GM12878 (cell line): ENCODE results near the gene ZNF331. TPM values are rescaled to one million over a fixed set of nuclear protein-coding genes. Genes with fewer than 3 reads are reported as not detected.
A peak's percentile ranks its signal among the peaks of the same experiment; 100 is the strongest.

Experiments
- ATAC-seq: fragments of 200-7000 bp; cut with Tn5 transposase; 3 replicates; pipeline ENCODE4 v1.9.1; 2020; ENCODE audit warnings: mild to moderate bottlenecking, moderate library complexity
- BruUV-seq: library from RNA; stranded (reverse); fragments of 400-500 nt; replicated peaks from 2 replicates; lab custom pipeline; 2021; lab: Mats Ljungman, UMichigan
- CTCF ChIA-PET: fragments of 300-600 bp; sonication (Branson Sonifier 250); formaldehyde crosslinking; extraction: SDS; loops from one replicate; lab custom pipeline; 2021; ENCODE audit warnings: inconsistent platforms; lab: Yijun Ruan, JAX
- POLR2A ChIA-PET: fragments of 350-600 bp; formaldehyde crosslinking; extraction: SDS; loops from one replicate; lab custom pipeline; 2021; ENCODE audit warnings: inconsistent platforms; lab: Charles Lee
- RAD21 ChIA-PET: fragments of 300-600 bp; sonication (Branson Sonifier 250); formaldehyde crosslinking; loops from one replicate; lab custom pipeline; 2023; ENCODE audit warnings: antibody characterized with exemption; ENCODE audit not compliant: unreplicated experiment; lab: Charles Lee
- SMC1A ChIA-PET: fragments of 300-600 bp; sonication (Branson Sonifier 250); formaldehyde crosslinking; loops from one replicate; lab custom pipeline; 2023; ENCODE audit not compliant: unreplicated experiment, uncharacterized antibody; lab: Charles Lee
- DNase-seq: peaks from one replicate; pipeline ENCODE4 v3.0.0-alpha.2; 2011; ENCODE audit warnings: low read depth, low spot score
- FAIRE-seq: peaks from 3 replicates; lab custom pipeline; 2011; peaks lifted over from hg19 to GRCh38; lab: Jason Lieb, UNC
- H2AFZ ChIP-seq: 2 replicates; pipeline ENCODE4 v1.6.0; 2011; ENCODE audit warnings: low read depth, low read length, control low read depth; ENCODE audit not compliant: control insufficient read depth
- H3K27ac ChIP-seq: 2 replicates; pipeline ENCODE4 v1.5.1; 2011; ENCODE audit warnings: control low read depth; ENCODE audit not compliant: control insufficient read depth, insufficient read depth
- H3K27me3 ChIP-seq, 2 experiments: replicated peaks in 1 of 2; 2 replicates each; pipeline versions ENCODE4 v1.6.0 to v1.6.1; 2011; ENCODE audit warnings: low read length in 1 of 2; ENCODE audit not compliant: control insufficient read depth in 2 of 2, insufficient read depth in 2 of 2
- H3K36me3 ChIP-seq, 2 experiments: 2 replicates each; pipeline ENCODE4 v1.5.1; 2011; ENCODE audit warnings: low read length in 1 of 2; ENCODE audit not compliant: control insufficient read depth in 2 of 2, insufficient read depth in 2 of 2
- H3K4me1 ChIP-seq: 2 replicates; pipeline ENCODE4 v1.6.1; 2011; ENCODE audit warnings: mild to moderate bottlenecking, low read length, moderate library complexity, mixed read lengths; ENCODE audit not compliant: control insufficient read depth, insufficient read depth
- H3K4me2 ChIP-seq: 2 replicates; pipeline ENCODE4 v1.6.0; 2011; ENCODE audit warnings: control low read depth; ENCODE audit not compliant: control insufficient read depth, insufficient read depth
- H3K4me3 ChIP-seq: fragments of 200-600 bp; sonication (generic); 2 replicates; pipeline ENCODE4 v1.5.1; 2016
- H3K79me2 ChIP-seq: 2 replicates; pipeline ENCODE4 v1.6.0; 2011; ENCODE audit warnings: low read length; ENCODE audit not compliant: control insufficient read depth, insufficient read depth
- H3K9ac ChIP-seq: 2 replicates; pipeline ENCODE4 v1.8.0; 2011; ENCODE audit warnings: low read length, control low read depth, mixed read lengths; ENCODE audit not compliant: control insufficient read depth, insufficient read depth
- H3K9me3 ChIP-seq: replicated peaks from 3 replicates; pipeline ENCODE4 v1.5.1; 2011; ENCODE audit warnings: mild to moderate bottlenecking, low read length; ENCODE audit not compliant: control insufficient read depth, insufficient read depth
- H4K20me1 ChIP-seq: 2 replicates; pipeline ENCODE4 v1.6.0; 2011; ENCODE audit not compliant: control insufficient read depth, insufficient read depth
- ATF7 ChIP-seq: fragments of 450-650 bp; IDR thresholded peaks from 2 replicates; pipeline ENCODE4 v1.6.1; 2016; ENCODE audit warnings: low read depth, mild to moderate bottlenecking
- CBX3 ChIP-seq: fragments of 200-600 bp; sonication (generic); IDR thresholded peaks from 2 replicates; pipeline ENCODE4 v1.6.1; 2016; ENCODE audit warnings: low read depth, borderline replicate concordance
- CEBPB ChIP-seq, 2 experiments: fragments of 150-350 bp in 1 of 2; IDR thresholded peaks; 2 replicates each; pipeline ENCODE4 v1.6.1; 2012 to 2014; ENCODE audit warnings: low read depth in 2 of 2, low read length in 2 of 2, borderline replicate concordance in 1 of 2, inconsistent platforms in 1 of 2
- EGR1 ChIP-seq, 2 experiments: IDR thresholded peaks; 1 replicate in 1 of 2; 2 replicates in 1 of 2; pipeline ENCODE4 v1.6.1; 2011 to 2012; ENCODE audit warnings: low read depth in 2 of 2, low read length in 2 of 2, borderline replicate concordance in 1 of 2, mild to moderate bottlenecking in 1 of 2, moderate library complexity in 1 of 2
- ESRRA ChIP-seq: IDR thresholded peaks from 2 replicates; pipeline ENCODE4 v1.6.1; 2012; ENCODE audit warnings: mild to moderate bottlenecking, low read length, improper control_type of control experiment
- FOXK2 ChIP-seq: fragments of 450-650 bp; IDR thresholded peaks from 2 replicates; pipeline ENCODE4 v1.6.1; 2017; ENCODE audit warnings: mild to moderate bottlenecking, moderate library complexity
- MAX ChIP-seq: IDR thresholded peaks from 2 replicates; pipeline ENCODE4 v1.6.1; 2012; ENCODE audit warnings: low read depth, low read length, improper control_type of control experiment
- MTA3 ChIP-seq: IDR thresholded peaks from 2 replicates; pipeline ENCODE4 v1.6.1; 2012; ENCODE audit warnings: low read length, inconsistent platforms, borderline replicate concordance
- PML ChIP-seq: IDR thresholded peaks from 2 replicates; pipeline ENCODE4 v1.6.1; 2012; ENCODE audit warnings: low read length, inconsistent platforms
- SMAD1 ChIP-seq: fragments of 450-650 bp; IDR thresholded peaks from 2 replicates; pipeline ENCODE4 v1.6.1; 2018; ENCODE audit warnings: mild to moderate bottlenecking, low read depth; ENCODE audit not compliant: partially characterized antibody
- SREBF1 ChIP-seq: IDR thresholded peaks from 2 replicates; pipeline ENCODE4 v1.6.1; 2012; ENCODE audit warnings: mild to moderate bottlenecking, low read length
- YBX1 ChIP-seq: fragments of 450-650 bp; IDR thresholded peaks from 2 replicates; pipeline ENCODE4 v1.6.1; 2016; ENCODE audit warnings: antibody characterized with exemption
- ZNF687 ChIP-seq: fragments of 450-650 bp; IDR thresholded peaks from 2 replicates; pipeline ENCODE4 v1.6.1; 2017; ENCODE audit warnings: mild to moderate bottlenecking, moderate library complexity
- WGBS: methylation state at CpG from one replicate; pipeline ENCODE4 v1.1.6; 2016; ENCODE audit warnings: low lambda C conversion rate; ENCODE audit not compliant: insufficient replicate concordance, insufficient coverage; ENCODE audit errors: missing lambda C conversion rate; 5-methylcytosine and 5-hydroxymethylcytosine counted together
- in situ Hi-C: fragments of 300-500 bp; cut with MboI; formaldehyde crosslinking; loops from 9 replicates; pipeline ENCODE4 v1.14.3; 2018; ENCODE audit warnings: mixed read lengths
- intact Hi-C: fragments of 100-400 bp; cut with micrococcal nuclease; formaldehyde crosslinking; loops from one replicate; pipeline ENCODE4 v1.14.2; 2022; ENCODE audit not compliant: unreplicated experiment
- polyA plus RNA-seq, 11 experiments: library from polyadenylated mRNA; depleted of rRNA in 4 of 11; unstranded in 6 of 11; stranded (reverse) in 5 of 11; fragments of >200 nt; fragmentation: Nextera tagmentation in 4 of 11; fragmentation: Illumina TruSeq in 1 of 11; extraction: Ambion mirVana in 4 of 11; extraction: Trizol in 1 of 11; gene quantifications; 1 replicate in 1 of 11; 2 replicates in 10 of 11; pipeline versions ENCODE4 v1.2.1 to v1.2.3, GENCODE V29; 2011 to 2016; ENCODE audit warnings: inconsistent platforms in 2 of 11, missing spikeins in 2 of 11, low read depth in 1 of 11
- total RNA-seq, 4 experiments: library from RNA; depleted of rRNA in 3 of 4; stranded (reverse); fragments of >200 nt in 3 of 4; fragmentation: Illumina TruSeq in 1 of 4; extraction: Trizol in 1 of 4; gene quantifications; 2 replicates each; pipeline versions ENCODE4 v1.2.1 to v1.2.3, GENCODE V29; 2013 to 2021

ZNF331 gene
- total and polyA plus RNA-seq, 10 of the 15 experiments (the other 5 are each of a cell fraction or from before 2014, with no cell fraction given) = 2.6 to 11.5 (median 5.3) TPM

- intact Hi-C loops (no loop called here), in situ Hi-C loops (no loop called here)
- Histone ChIP-seq H3K9ac (no peak overlapping the region), H3K79me2 (no peaks in the 10 kb centered on the region), H3K27me3 (no peaks in the 10 kb centered on the region), H3K4me2 (no peak overlapping the region)
- FAIRE-seq = no peak
- WGBS = 95% methylated on average over 7 of the region's 7 CpGs
- no peak for ATAC-seq
- POLR2A ChIA-PET = no interaction called here
- DNase-seq = no peak
- TF ChIP-seq MTA3 (no peak), SREBF1 (no peak), ATF7 (no peak), EGR1 (IDR thresholded peaks at IDR 0.05; ENCODE audit: borderline replicate concordance in 1 of 2, low read depth in 2 of 2, low read length in 2 of 2) (no peak)
- TF ChIP-seq, all 136 proteins: peak for 0
- CTCF ChIA-PET = no interaction called here
- RAD21 ChIA-PET = no interaction called here
- Histone ChIP-seq H3K9me3 (peaks cover 7% of the 10 kb centered on the region; the same call in 2 of the 3 replicates), H4K20me1 (no peaks in the 10 kb centered on the region), H3K4me1 (peaks cover 4% of the 10 kb centered on the region; the same call in 1 of the 2 replicates), H3K27ac (no peak overlapping the region), H3K36me3 (no peaks in the 10 kb centered on the region), H2AFZ (no peak overlapping the region), H3K4me3 (no peak overlapping the region)
- no TSS peak for BruUV-seq
- SMC1A ChIA-PET = interaction anchor here (2.3 kb wide), 1 partner anchor 9 kb away, joined by 8 read pairs; no protein-coding TSS in a partner anchor
Observed at GRCh38 chr19:53519446-53519845, 18.5 kb upstream of the ZNF331 start.

- no peaks in the 10 kb centered on the region for H3K79me2 ChIP-seq
- FAIRE-seq (no peak), DNase-seq (no peak), ATAC-seq (no peak)
- peaks cover 7% of the 10 kb centered on the region; the same call in 2 of the 3 replicates for H3K9me3 ChIP-seq
- no peaks in the 10 kb centered on the region for H3K27me3 ChIP-seq
- no peaks in the 10 kb centered on the region for H4K20me1 ChIP-seq
- POLR2A ChIA-PET = no interaction called here
- no peak for TF ChIP-seq YBX1
- TF ChIP-seq FOXK2 = no peak
- TF ChIP-seq SMAD1 = no peak
- TF ChIP-seq CEBPB (IDR thresholded peaks at IDR 0.05; ENCODE audit: borderline replicate concordance in 1 of 2, low read depth in 2 of 2, low read length in 2 of 2) = no peak
- no peak for TF ChIP-seq MAX
- no peak for TF ChIP-seq PML
- TF ChIP-seq ESRRA = no peak
- TF ChIP-seq ZNF687 = no peak
- TF ChIP-seq MTA3 = no peak
- no peak for TF ChIP-seq CBX3
- WGBS = 95% methylated on average over 13 of the region's 13 CpGs
- peak overlapping the region; percentile 91 for H2AFZ ChIP-seq
- H3K4me3 ChIP-seq = peak overlapping the region; percentile 41; the same call in 1 of the 2 replicates
- H3K4me2 ChIP-seq = peak overlapping the region; percentile 93
- no TSS peak for BruUV-seq
- H3K36me3 ChIP-seq = no peaks in the 10 kb centered on the region
- H3K27ac ChIP-seq = peak overlapping the region; percentile 56
- in situ Hi-C loops = no loop called here
- intact Hi-C loops = loop anchor here (1.0 to 10.0 kb wide), 2 partner anchors 53 to 585 kb away; partner anchors contain the start of genes NDUFA3, OSCAR and ZNF813
- CTCF ChIA-PET = no interaction called here
- RAD21 ChIA-PET = interaction anchor here (1.0 to 1.2 kb wide), 2 partner anchors 11 to 16 kb away, joined by 3 read pairs; no protein-coding TSS in a partner anchor
- no peak overlapping the region for H3K9ac ChIP-seq
- H3K4me1 ChIP-seq = peaks cover 4% of the 10 kb centered on the region; the same call in 1 of the 2 replicates
- SMC1A ChIA-PET = interaction anchor here (1.1 to 2.3 kb wide), 2 partner anchors 10 to 14 kb away, joined by 5 to 8 read pairs; no protein-coding TSS in a partner anchor
Observed at GRCh38 chr19:53520163-53520546, 17.8 kb upstream of the ZNF331 start.
